SK-N-SH treated with all-trans-retinoic acid at 6 μM for 48 hours (cell line): Measurements from ENCODE around the gene CDK7.

Source experiments
- ATAC-seq: fragments of 200-7000 bp; cut with Tn5 transposase; 3 replicates; pipeline ENCODE4 v1.9.1; 2020; ENCODE audit warnings: mild to moderate bottlenecking, moderate library complexity
- ARNTL ChIP-seq: fragments of 450-650 bp; formaldehyde crosslinking; IDR thresholded peaks from 2 replicates; pipeline ENCODE4 v1.5.0; 2020; ENCODE audit warnings: low read depth, mild to moderate bottlenecking, moderate library complexity, borderline replicate concordance
- BACH2 ChIP-seq: fragments of 250-450 bp; sonication (Bioruptor Pico); IDR thresholded peaks from 2 replicates; pipeline ENCODE4 v1.9.0; 2021; ENCODE audit warnings: mild to moderate bottlenecking, borderline replicate concordance
- CREB5 ChIP-seq: fragments of 250-450 bp; sonication (Bioruptor Pico); IDR thresholded peaks from 2 replicates; pipeline ENCODE4 v1.5.1; 2020; ENCODE audit warnings: low read depth, mild to moderate bottlenecking, moderate library complexity
- CSDC2 ChIP-seq: fragments of 250-450 bp; sonication (Bioruptor Pico); IDR thresholded peaks from 2 replicates; pipeline ENCODE4 v1.5.0; 2020; ENCODE audit warnings: mild to moderate bottlenecking, moderate library complexity
- CSRNP3 ChIP-seq: fragments of 250-450 bp; sonication (Bioruptor Pico); IDR thresholded peaks from 2 replicates; pipeline ENCODE4 v1.5.1; 2021; ENCODE audit warnings: mild to moderate bottlenecking, moderate library complexity
- GLIS3 ChIP-seq: fragments of 250-450 bp; sonication (Bioruptor Pico); IDR thresholded peaks from 2 replicates; pipeline ENCODE4 v1.5.0; 2020; ENCODE audit warnings: mild to moderate bottlenecking, moderate library complexity
- ISL1 ChIP-seq: fragments of 250-450 bp; sonication (Bioruptor Pico); IDR thresholded peaks from 2 replicates; pipeline ENCODE4 v2.1.2; 2022; ENCODE audit warnings: mild to moderate bottlenecking, moderate library complexity
- OSR1 ChIP-seq: fragments of 250-450 bp; sonication (Bioruptor Pico); IDR thresholded peaks from 2 replicates; pipeline ENCODE4 v1.8.0; 2022; ENCODE audit warnings: moderate library complexity, mild to moderate bottlenecking, inconsistent platforms
- PATZ1 ChIP-seq: fragments of 250-450 bp; sonication (Bioruptor Pico); IDR thresholded peaks from 2 replicates; pipeline ENCODE4 v1.8.0; 2020; ENCODE audit warnings: mild to moderate bottlenecking, moderate library complexity, borderline replicate concordance
- POU6F1 ChIP-seq: fragments of 250-450 bp; sonication (Bioruptor Pico); IDR thresholded peaks from 2 replicates; pipeline ENCODE4 v1.8.0; 2021; ENCODE audit warnings: low read depth, mild to moderate bottlenecking, moderate library complexity, borderline replicate concordance
- PPARA ChIP-seq: fragments of 250-450 bp; sonication (Bioruptor Pico); IDR thresholded peaks from 2 replicates; pipeline ENCODE4 v1.5.0; 2020; ENCODE audit warnings: mild to moderate bottlenecking, borderline replicate concordance
- RARB ChIP-seq: fragments of 250-450 bp; sonication (Bioruptor Pico); IDR thresholded peaks from 2 replicates; pipeline ENCODE4 v1.8.0; 2021; ENCODE audit warnings: mild to moderate bottlenecking, moderate library complexity
- SNAI2 ChIP-seq: fragments of 250-450 bp; sonication (Bioruptor Pico); IDR thresholded peaks from 2 replicates; pipeline ENCODE4 v1.5.0; 2020; ENCODE audit warnings: mild to moderate bottlenecking, moderate library complexity
- TCF4 ChIP-seq: fragments of 250-450 bp; sonication (Bioruptor Pico); IDR thresholded peaks from 2 replicates; pipeline ENCODE4 v1.8.0; 2021; ENCODE audit warnings: mild to moderate bottlenecking, moderate library complexity, borderline replicate concordance
- TOX ChIP-seq: fragments of 250-450 bp; sonication (Bioruptor Pico); IDR thresholded peaks from 2 replicates; pipeline ENCODE4 v1.8.0; 2021; ENCODE audit warnings: mild to moderate bottlenecking, moderate library complexity, borderline replicate concordance
- TSHZ2 ChIP-seq: fragments of 250-450 bp; sonication (Bioruptor Pico); IDR thresholded peaks from 2 replicates; pipeline ENCODE4 v1.5.0; 2020; ENCODE audit warnings: mild to moderate bottlenecking, moderate library complexity
- ZC3H10 ChIP-seq: fragments of 250-450 bp; sonication (Bioruptor Pico); IDR thresholded peaks from 2 replicates; pipeline ENCODE4 v1.5.1; 2021; ENCODE audit warnings: mild to moderate bottlenecking, moderate library complexity
- ZFP3 ChIP-seq: fragments of 250-450 bp; sonication (Bioruptor Pico); IDR thresholded peaks from 2 replicates; pipeline ENCODE4 v1.5.0; 2020; ENCODE audit warnings: mild to moderate bottlenecking, moderate library complexity
- ZNF565 ChIP-seq: fragments of 450-650 bp; formaldehyde crosslinking; conservative IDR thresholded peaks from 2 replicates; pipeline ENCODE4 v1.5.0; 2020; ENCODE audit warnings: low read depth, mild to moderate bottlenecking, moderate library complexity
- ZNF70 ChIP-seq: fragments of 450-650 bp; formaldehyde crosslinking; IDR thresholded peaks from 2 replicates; pipeline ENCODE4 v1.5.0; 2020; ENCODE audit warnings: mild to moderate bottlenecking, moderate library complexity
- ZNF8 ChIP-seq: fragments of 450-650 bp; formaldehyde crosslinking; IDR thresholded peaks from 2 replicates; pipeline ENCODE4 v1.5.0; 2020; ENCODE audit warnings: mild to moderate bottlenecking, moderate library complexity

The CDK7 gene

GRCh38 chr5:69261034-69261433 lies 26.3 kb downstream of the CDK7 start (continued):
- TF ChIP-seq ZNF8: no peak

- TF ChIP-seq PATZ1 (CRISPR knock-in tag): no peak
- no peak for TF ChIP-seq GLIS3
- TF ChIP-seq TOX (CRISPR knock-in tag): no peak
- TF ChIP-seq ZNF8: no peak
- TF ChIP-seq ZC3H10 (CRISPR knock-in tag): no peak
- no peak for TF ChIP-seq POU6F1
- TF ChIP-seq CREB5 (CRISPR knock-in tag): no peak
- no peak for TF ChIP-seq ISL1
- no peak for TF ChIP-seq PPARA (CRISPR knock-in tag)
- no peak for TF ChIP-seq ZFP3
- no peak for TF ChIP-seq ZNF70
- no peak for TF ChIP-seq TSHZ2 (CRISPR knock-in tag)
- TF ChIP-seq CSRNP3: no peak
- no peak for TF ChIP-seq BACH2 (CRISPR knock-in tag)
- no peak for TF ChIP-seq ARNTL (CRISPR knock-in tag)
- TF ChIP-seq OSR1: no peak
- no peak for TF ChIP-seq RARB (CRISPR knock-in tag)
- TF ChIP-seq CSDC2 (CRISPR knock-in tag): no peak
- TF ChIP-seq ZNF565 (CRISPR knock-in tag): no peak
- no peak for TF ChIP-seq SNAI2 (CRISPR knock-in tag)
- ATAC-seq: peak; percentile 74
These were observed 31.2 kb downstream of the CDK7 start for GRCh38 chr5:69265931-69266330.

GRCh38 chr5:69268899-69269298 lies 34.2 kb downstream of the CDK7 start:
- no peak for ATAC-seq
- TF ChIP-seq ZNF70 (no peak), CSRNP3 (no peak), RARB (CRISPR knock-in tag) (no peak), ISL1 (no peak), CREB5 (CRISPR knock-in tag) (no peak), PPARA (CRISPR knock-in tag) (no peak), ZC3H10 (CRISPR knock-in tag) (no peak), PATZ1 (CRISPR knock-in tag) (no peak), TCF4 (CRISPR knock-in tag) (no peak), ZNF8 (no peak), ARNTL (CRISPR knock-in tag) (no peak), TOX (CRISPR knock-in tag) (no peak)
